RPMI7951 (cell line): ENCODE measurements around the gene TLE6. TPM values are rescaled to one million over a fixed set of nuclear protein-coding genes. Genes with fewer than 3 reads are reported as not detected.
"Not testable (repeated sequence)": the region's sequence is repeated elsewhere in the genome, so short reads cannot be mapped to it uniquely, and the experiment has no call there.

Source experiments
- DNase-seq: peaks from one replicate; pipeline ENCODE4 v3.0.0-alpha.2; 2012; ENCODE audit warnings: low read depth
- total RNA-seq: library from RNA; depleted of rRNA; stranded (reverse); fragments of >200 nt; shearing (Covaris generic); gene quantifications from 2 replicates; pipeline ENCODE4 v1.2.3, GENCODE V29; 2014; rRNA removed

Gene TLE6
- 0.84 and 3.9 TPM in 2 replicates for total RNA-seq

GRCh38 chr19:2977001-2977745 is at the start of gene TLE6:
Gene TLE6, plus strand, starts transcription at chr19:2977564. Its CDS starts 670 bp downstream, at chr19:2978234.
- DNase-seq: peak; percentile 94

GRCh38 chr19:2933490-2933910 is 43.9 kb upstream of the TLE6 start:
- no peak for DNase-seq

GRCh38 chr19:2935863-2936262 is 41.5 kb upstream of the TLE6 start:
- not testable (repeated sequence) for DNase-seq

GRCh38 chr19:2942928-2943640 is 34.3 kb upstream of the TLE6 start:
- DNase-seq: no peak

- no peak for DNase-seq
Observed at GRCh38 chr19:2944403-2944774, 33.0 kb upstream of the TLE6 start.

GRCh38 chr19:2944775-2945574 is 32.4 kb upstream of the TLE6 start, which contains the start of gene ZNF77:
Gene ZNF77, minus strand, starts transcription at chr19:2944971. Its CDS starts 131 bp downstream, at chr19:2944840.
- peak; percentile 99 for DNase-seq

GRCh38 chr19:2945575-2946184 is 31.7 kb upstream of the TLE6 start:
- DNase-seq: no peak

GRCh38 chr19:2949939-2950285 is 27.5 kb upstream of the TLE6 start:
- DNase-seq: peak; percentile 17

- peak; percentile 99 for DNase-seq
Observed at GRCh38 chr19:2950286-2951124, 26.9 kb upstream of the TLE6 start.

- no peak for DNase-seq
Observed at GRCh38 chr19:2952953-2953481, 24.3 kb upstream of the TLE6 start.

GRCh38 chr19:2957160-2957559 is 20.2 kb upstream of the TLE6 start:
- DNase-seq: no peak

GRCh38 chr19:2960120-2960519 is 17.2 kb upstream of the TLE6 start:
- no peak for DNase-seq

GRCh38 chr19:2962018-2962670 is 15.2 kb upstream of the TLE6 start:
- DNase-seq: peak; percentile 65

GRCh38 chr19:2963122-2963521 is 14.2 kb upstream of the TLE6 start:
- DNase-seq: no peak

- not testable (repeated sequence) for DNase-seq
Observed at GRCh38 chr19:2963631-2964030, 13.7 kb upstream of the TLE6 start.

GRCh38 chr19:2964874-2965273 is 12.5 kb upstream of the TLE6 start:
- no peak for DNase-seq

- DNase-seq: no peak
Observed at GRCh38 chr19:2967972-2968371, 9.4 kb upstream of the TLE6 start.

- no peak for DNase-seq
Observed at GRCh38 chr19:2969104-2969504, 8.3 kb upstream of the TLE6 start.

- no peak for DNase-seq
Observed at GRCh38 chr19:2970201-2970835, 7.0 kb upstream of the TLE6 start.

GRCh38 chr19:2973229-2973628 is 4.1 kb upstream of the TLE6 start:
- DNase-seq: no peak
